AG08396 (cell line): ENCODE data around the gene GTF2H4.
A peak's percentile ranks its signal among the peaks of the same experiment; 100 is the strongest.

Source experiments
- DNase-seq: peaks from one replicate; pipeline ENCODE4 v3.0.0; 2012; ENCODE audit warnings: low spot score, mixed read lengths

GTF2H4 gene

GRCh38 chr6:30882759-30883684 is 25.0 kb upstream of the GTF2H4 start:
- peak; percentile 22 for DNase-seq

- peak; percentile 85 for DNase-seq
Measured at GRCh38 chr6:30883685-30884520, 24.1 kb upstream of the GTF2H4 start, which contains the start of gene DDR1. Gene DDR1, plus strand, starts transcription at chr6:30884519. Its CDS starts 4,211 bp downstream, at chr6:30888730.

GRCh38 chr6:30884521-30885480 is 23.2 kb upstream of the GTF2H4 start:
- DNase-seq: peak; percentile 61

GRCh38 chr6:30885481-30885998 is 22.5 kb upstream of the GTF2H4 start:
- DNase-seq: peak; percentile 39

GRCh38 chr6:30885999-30886896 is 21.8 kb upstream of the GTF2H4 start:
- peak; percentile 83 for DNase-seq

GRCh38 chr6:30886897-30887255 is 21.1 kb upstream of the GTF2H4 start:
- DNase-seq: no peak

GRCh38 chr6:30887901-30888815 is 19.8 kb upstream of the GTF2H4 start:
- DNase-seq: peak; percentile 75

GRCh38 chr6:30888816-30889495 is 19.1 kb upstream of the GTF2H4 start:
- no peak for DNase-seq

- DNase-seq: no peak
Measured at GRCh38 chr6:30889496-30889885, 18.5 kb upstream of the GTF2H4 start.

GRCh38 chr6:30889921-30890645 is 17.9 kb upstream of the GTF2H4 start:
- DNase-seq: no peak

- DNase-seq: no peak
Measured at GRCh38 chr6:30890646-30891449, 17.2 kb upstream of the GTF2H4 start.

- DNase-seq: no peak
Measured at GRCh38 chr6:30891450-30891723, 16.6 kb upstream of the GTF2H4 start.

GRCh38 chr6:30891816-30892538 is 16.0 kb upstream of the GTF2H4 start:
- DNase-seq: no peak

GRCh38 chr6:30893001-30893591 is 14.9 kb upstream of the GTF2H4 start:
- DNase-seq: no peak

- DNase-seq: no peak
Measured at GRCh38 chr6:30893666-30894065, 14.3 kb upstream of the GTF2H4 start.

- no peak for DNase-seq
Measured at GRCh38 chr6:30894381-30894780, 13.6 kb upstream of the GTF2H4 start.
